GM06990 (cell line): ENCODE results near the gene AHI1.

Experiments used
- DNase-seq: peaks from one replicate; pipeline ENCODE4 v3.0.0-alpha.2; 2011; ENCODE audit not compliant: insufficient read length; ENCODE audit errors: extremely low read depth
- H3K27me3 ChIP-seq: replicated peaks from 2 replicates; pipeline ENCODE4 v1.6.0; 2011; ENCODE audit warnings: low read length; ENCODE audit not compliant: control insufficient read depth, insufficient read depth
- H3K36me3 ChIP-seq: 2 replicates; pipeline ENCODE4 v1.5.1; 2011; ENCODE audit warnings: low read length; ENCODE audit not compliant: control insufficient read depth, insufficient read depth
- H3K4me3 ChIP-seq: replicated peaks from 2 replicates; pipeline ENCODE4 v1.5.1; 2011; ENCODE audit warnings: low read depth, mild to moderate bottlenecking, control low read depth, low read length
- TF ChIP-seq, protein P1 (sequence below): IDR thresholded peaks from 2 replicates; pipeline ENCODE4 v1.5.1; 2011; ENCODE audit warnings: low read length, control low read depth, mild to moderate bottlenecking, inconsistent platforms; ENCODE audit not compliant: insufficient read depth, poor library complexity, severe bottlenecking

AHI1 gene

DNA sequence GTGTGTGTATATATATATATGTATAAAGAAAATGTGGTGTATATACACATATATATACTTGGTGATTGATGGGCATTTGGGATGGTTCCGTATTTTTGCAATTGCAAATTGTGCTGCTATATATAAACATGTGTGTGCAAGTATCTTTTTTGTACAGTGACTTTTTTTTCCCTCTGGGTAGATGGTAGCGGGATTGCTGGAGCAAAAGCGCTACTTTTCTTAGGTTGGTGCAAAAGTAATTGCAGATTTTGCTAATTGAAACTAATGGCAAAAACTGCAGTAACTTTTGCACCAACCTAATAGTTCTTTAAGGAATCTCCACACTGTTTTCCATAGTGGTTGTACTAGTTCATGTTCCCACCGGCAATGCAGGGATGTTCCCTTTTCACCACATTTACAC is 135.4 kb downstream of the AHI1 start:
- DNase-seq: no peak
- Histone ChIP-seq H3K27me3 (no peaks in the 10 kb centered on the region), H3K36me3 (no peaks in the 10 kb centered on the region), H3K4me3 (no peak overlapping the region)
- TF ChIP-seq, protein P1, sequence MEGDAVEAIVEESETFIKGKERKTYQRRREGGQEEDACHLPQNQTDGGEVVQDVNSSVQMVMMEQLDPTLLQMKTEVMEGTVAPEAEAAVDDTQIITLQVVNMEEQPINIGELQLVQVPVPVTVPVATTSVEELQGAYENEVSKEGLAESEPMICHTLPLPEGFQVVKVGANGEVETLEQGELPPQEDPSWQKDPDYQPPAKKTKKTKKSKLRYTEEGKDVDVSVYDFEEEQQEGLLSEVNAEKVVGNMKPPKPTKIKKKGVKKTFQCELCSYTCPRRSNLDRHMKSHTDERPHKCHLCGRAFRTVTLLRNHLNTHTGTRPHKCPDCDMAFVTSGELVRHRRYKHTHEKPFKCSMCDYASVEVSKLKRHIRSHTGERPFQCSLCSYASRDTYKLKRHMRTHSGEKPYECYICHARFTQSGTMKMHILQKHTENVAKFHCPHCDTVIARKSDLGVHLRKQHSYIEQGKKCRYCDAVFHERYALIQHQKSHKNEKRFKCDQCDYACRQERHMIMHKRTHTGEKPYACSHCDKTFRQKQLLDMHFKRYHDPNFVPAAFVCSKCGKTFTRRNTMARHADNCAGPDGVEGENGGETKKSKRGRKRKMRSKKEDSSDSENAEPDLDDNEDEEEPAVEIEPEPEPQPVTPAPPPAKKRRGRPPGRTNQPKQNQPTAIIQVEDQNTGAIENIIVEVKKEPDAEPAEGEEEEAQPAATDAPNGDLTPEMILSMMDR: no peak

DNA sequence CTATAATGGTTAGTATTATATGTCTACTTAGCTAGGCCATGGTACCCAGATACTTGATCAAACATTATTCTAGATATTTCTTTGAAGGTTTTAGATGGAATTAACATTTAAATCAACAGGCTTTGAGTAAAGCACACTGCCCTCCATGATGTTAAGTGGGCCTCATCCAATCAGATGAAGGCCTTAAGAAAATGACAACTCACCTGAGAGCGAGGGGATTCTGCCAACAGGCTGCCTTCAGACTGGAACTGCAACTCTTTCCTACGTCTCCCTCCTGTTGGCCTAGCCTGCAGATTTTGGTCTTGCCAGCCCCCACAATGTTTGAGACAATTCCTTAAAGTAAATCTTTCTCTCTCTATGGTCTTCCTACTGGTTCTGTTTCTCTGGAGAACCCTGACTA is 137.3 kb downstream of the AHI1 start:
- H3K36me3 ChIP-seq: no peaks in the 10 kb centered on the region
- TF ChIP-seq, protein P1: no peak
- no peak overlapping the region for H3K4me3 ChIP-seq
- no peak for DNase-seq
- no peaks in the 10 kb centered on the region for H3K27me3 ChIP-seq

DNA sequence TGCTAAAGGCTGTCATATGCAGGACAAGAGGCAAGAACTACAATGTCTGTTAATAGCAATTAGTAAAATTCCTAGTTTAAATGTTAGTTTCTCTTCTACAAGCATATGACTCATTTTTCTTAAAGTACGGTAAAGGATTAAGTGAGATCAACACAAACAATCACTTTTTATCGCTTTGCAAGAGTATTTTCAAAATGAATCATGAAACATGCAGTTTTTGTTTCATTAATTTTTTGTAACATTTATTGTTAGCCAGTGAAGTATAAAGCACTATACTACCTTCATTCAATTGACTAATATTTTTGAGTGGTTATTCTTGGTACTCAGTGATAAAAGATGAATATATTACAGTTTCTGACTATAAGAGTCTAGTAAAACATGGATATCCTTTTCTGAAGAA is 138.6 kb downstream of the AHI1 start:
- DNase-seq: no peak
- no peaks in the 10 kb centered on the region for H3K36me3 ChIP-seq
- H3K4me3 ChIP-seq: no peak overlapping the region
- H3K27me3 ChIP-seq: no peaks in the 10 kb centered on the region
- TF ChIP-seq, protein P1: no peak

DNA sequence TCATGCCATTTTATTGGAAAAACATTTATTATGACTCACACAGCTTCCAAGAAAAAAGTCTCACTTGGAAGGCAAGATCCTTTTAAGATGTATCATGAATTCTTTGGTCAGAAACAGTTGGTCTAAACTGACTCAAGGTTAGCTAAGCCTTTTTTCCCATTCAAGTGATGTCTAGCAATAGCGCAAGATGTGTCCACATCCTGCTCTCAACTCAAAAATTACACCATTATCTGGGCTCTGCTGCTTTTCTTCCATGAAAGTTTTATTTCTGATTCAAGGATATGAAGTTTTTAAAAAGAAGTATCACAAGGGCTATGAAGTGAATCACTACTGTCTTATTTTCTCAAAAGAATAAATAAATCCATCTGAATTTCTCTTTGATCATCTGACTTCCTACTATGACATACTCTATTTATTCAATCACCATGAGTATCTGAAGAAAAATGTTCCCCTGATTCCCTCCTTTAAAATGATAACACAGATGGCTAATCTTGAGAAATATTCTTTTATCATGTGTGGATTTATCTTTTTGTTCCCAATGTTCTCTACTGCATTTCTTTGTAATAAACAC is 139.2 kb downstream of the AHI1 start:
- Histone ChIP-seq H3K36me3 (no peaks in the 10 kb centered on the region), H3K27me3 (no peaks in the 10 kb centered on the region), H3K4me3 (no peak overlapping the region)
- TF ChIP-seq, protein P1: no peak
- DNase-seq: no peak

DNA sequence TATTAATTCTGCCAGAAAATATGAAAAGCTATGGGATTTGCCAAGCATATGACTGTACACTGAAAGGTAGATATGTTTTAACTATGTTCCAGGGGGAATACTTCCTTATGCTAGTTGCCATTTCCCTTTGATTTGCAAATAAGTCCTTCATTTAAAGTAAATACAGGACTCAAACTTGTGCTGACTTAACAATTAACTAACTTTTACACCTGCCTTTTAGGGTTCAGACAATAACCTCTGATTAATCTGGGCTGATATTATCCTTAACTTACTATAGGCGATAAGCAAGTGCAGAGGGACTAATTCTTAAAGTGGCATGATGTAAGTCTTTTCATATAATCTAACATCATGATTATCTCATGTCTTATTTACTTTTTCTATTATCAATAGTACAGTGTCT is 143.1 kb downstream of the AHI1 start:
- Histone ChIP-seq H3K36me3 (no peaks in the 10 kb centered on the region), H3K27me3 (no peaks in the 10 kb centered on the region), H3K4me3 (no peak overlapping the region)
- TF ChIP-seq, protein P1: no peak
- DNase-seq: no peak

DNA sequence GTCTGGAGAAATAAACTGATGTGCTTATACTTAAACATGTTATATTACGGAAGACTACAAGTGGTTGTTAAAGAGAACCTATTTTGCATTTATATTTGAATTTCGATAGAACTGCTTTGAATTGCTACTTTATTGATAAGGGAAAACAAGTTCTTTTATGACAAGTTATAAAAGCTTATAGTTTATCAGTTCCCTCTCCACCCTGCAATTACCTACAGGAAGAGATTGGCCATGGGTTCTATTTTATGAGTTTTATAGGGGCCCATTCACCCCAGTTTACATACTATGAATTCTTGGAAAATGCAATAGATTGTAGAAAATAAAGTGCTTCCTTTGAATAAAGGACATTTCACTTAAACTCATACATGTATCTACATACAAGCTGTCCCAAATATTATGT is 144.4 kb downstream of the AHI1 start:
- Histone ChIP-seq H3K36me3 (no peaks in the 10 kb centered on the region), H3K4me3 (no peak overlapping the region), H3K27me3 (no peaks in the 10 kb centered on the region)
- DNase-seq: no peak
- TF ChIP-seq, protein P1: no peak
